ENCODE data around the gene PARP11.

DNA sequence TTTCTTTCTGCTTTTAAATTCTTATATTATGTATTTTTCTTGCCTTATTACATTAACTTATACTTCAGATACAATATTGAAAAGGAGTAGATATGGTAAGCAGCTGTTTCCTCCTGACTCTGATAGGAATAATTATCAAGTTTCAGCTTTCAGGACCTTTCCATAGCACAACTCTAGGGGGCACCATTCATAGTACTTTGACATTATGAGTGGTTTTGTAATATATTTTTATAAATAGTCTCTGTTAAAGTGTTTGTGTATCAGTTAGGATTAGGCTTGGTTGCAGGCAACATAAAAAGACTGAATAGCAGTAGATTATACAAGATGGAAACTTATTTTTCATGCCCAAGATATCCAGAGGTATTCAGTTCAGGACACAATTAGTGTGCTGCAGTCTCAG, 27.9 kb upstream of the PARP11 start:
- TF ChIP-seq, protein P1, sequence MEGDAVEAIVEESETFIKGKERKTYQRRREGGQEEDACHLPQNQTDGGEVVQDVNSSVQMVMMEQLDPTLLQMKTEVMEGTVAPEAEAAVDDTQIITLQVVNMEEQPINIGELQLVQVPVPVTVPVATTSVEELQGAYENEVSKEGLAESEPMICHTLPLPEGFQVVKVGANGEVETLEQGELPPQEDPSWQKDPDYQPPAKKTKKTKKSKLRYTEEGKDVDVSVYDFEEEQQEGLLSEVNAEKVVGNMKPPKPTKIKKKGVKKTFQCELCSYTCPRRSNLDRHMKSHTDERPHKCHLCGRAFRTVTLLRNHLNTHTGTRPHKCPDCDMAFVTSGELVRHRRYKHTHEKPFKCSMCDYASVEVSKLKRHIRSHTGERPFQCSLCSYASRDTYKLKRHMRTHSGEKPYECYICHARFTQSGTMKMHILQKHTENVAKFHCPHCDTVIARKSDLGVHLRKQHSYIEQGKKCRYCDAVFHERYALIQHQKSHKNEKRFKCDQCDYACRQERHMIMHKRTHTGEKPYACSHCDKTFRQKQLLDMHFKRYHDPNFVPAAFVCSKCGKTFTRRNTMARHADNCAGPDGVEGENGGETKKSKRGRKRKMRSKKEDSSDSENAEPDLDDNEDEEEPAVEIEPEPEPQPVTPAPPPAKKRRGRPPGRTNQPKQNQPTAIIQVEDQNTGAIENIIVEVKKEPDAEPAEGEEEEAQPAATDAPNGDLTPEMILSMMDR (IDR thresholded peaks at IDR 0.05; ENCODE audit: insufficient read depth, low read length, poor library complexity, severe bottlenecking): no peak
- TF ChIP-seq EZH2phosphoT487 (conservative IDR thresholded peaks at IDR 0.05; ENCODE audit: low read length): no peak
